GM19452 (cell line): Measurements from ENCODE around the gene FFAR1.
"Not testable (repeated sequence)": the region's sequence is repeated elsewhere in the genome, so short reads cannot be mapped to it uniquely, and the experiment has no call there.

Experiments
- ATAC-seq: cut with Tn5 transposase; IDR thresholded peaks from one replicate; pipeline ENCODE4 v1.9.1; 2021; ENCODE audit not compliant: unreplicated experiment

Gene FFAR1

DNA sequence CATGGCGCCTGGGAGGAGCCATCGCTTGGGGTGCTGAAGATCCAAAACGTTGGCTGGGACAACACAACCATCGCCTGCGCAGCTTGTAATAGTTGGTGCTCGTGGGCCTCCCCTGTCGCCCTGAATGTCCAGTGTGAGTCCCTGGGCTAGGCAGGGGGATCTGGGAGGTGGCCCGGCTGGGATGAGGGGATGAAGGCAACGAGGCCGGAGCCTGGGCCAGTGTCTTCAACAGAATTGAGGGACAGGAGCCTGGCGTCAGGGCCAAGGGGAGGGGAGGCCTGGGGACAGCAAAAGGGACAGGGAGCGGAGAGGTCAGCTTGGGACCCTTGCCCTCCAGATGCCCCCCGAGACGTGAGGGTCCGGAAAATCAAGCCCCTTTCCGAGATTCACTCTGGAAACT is 6.7 kb upstream of the FFAR1 start:
- no peak for ATAC-seq

- no peak for ATAC-seq
Measured at GRCh38 chr19:35341565-35342225, 6.0 kb upstream of the FFAR1 start.

DNA sequence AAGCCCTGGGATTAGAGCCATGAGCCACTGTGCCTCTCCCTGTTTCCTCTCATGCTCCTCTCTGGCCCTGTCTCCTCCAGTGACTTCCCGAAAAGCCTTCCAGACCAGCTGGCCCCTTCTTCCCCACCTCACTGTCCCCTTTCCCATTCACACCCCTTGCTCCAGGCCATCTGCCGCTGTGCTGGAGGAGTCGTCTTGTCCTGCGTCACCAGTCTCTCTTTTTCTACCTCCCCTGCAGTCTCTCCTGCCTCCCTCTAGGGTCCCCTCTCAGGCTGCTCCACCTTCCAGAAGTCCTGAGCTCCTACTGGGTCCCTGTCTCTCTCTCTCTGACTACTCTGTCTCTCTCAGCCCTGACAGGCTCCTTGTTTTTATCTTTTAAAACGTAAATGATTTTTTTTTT is 5.3 kb upstream of the FFAR1 start:
- ATAC-seq = no peak

GRCh38 chr19:35344511-35345031 is 3.1 kb upstream of the FFAR1 start:
- no peak for ATAC-seq

- ATAC-seq = no peak
Measured at GRCh38 chr19:35345671-35346111, 2.0 kb upstream of the FFAR1 start.

DNA sequence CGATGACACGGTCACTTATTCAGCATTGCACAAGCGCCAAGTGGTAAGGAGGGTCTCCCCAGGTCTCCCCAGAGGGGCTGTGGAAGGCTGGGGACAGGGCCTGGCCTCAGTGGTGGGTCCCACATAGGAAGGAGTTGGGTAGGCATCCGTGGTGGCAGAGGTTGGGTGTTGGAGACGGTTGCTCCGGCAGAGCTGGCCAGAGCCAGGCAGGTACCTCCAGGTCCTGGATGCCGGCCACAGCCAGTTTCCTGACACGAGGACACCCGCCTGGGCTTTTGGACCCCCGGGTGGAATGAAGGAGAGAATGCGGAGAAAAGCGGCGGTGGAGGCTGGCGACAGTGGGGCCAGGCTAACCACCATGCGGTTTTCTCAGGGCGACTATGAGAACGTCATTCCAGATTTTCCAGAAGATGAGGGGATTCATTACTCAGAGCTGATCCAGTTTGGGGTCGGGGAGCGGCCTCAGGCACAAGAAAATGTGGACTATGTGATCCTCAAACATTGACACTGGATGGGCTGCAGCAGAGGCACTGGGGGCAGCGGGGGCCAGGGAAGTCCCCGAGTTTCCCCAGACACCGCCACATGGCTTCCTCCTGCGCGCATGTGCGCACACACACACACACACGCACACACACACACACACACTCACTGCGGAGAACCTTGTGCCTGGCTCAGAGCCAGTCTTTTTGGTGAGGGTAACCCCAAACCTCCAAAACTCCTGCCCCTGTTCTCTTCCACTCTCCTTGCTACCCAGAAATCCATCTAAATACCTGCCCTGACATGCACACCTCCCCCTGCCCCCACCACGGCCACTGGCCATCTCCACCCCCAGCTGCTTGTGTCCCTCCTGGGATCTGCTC is 1.3 kb upstream of the FFAR1 start:
- ATAC-seq = no peak

DNA sequence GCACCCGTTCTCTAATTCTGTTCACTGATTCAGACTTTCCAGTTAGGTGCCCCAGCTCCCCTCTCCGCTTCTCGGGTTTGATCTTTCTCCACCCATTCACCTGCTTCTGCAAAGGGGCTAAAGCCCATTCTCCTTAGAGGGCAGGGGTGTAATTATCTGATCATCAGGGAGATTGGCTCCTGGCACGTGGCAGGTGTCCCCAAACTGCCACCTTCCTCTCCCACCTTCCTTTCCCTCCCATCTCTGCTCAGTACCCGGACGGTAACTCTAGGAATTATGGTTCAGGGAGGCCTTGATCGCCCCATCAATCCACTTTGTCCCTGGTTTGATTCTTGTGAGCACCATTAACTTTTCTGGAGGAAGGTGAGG is 212 bp downstream of the FFAR1 start:
- ATAC-seq = no peak

GRCh38 chr19:35348911-35349611 is 1.4 kb downstream of the FFAR1 start:
- ATAC-seq = no peak

GRCh38 chr19:35349614-35350521 is 2.2 kb downstream of the FFAR1 start:
- ATAC-seq = no peak

GRCh38 chr19:35350591-35350990 is 2.9 kb downstream of the FFAR1 start:
- ATAC-seq = no peak

- ATAC-seq = no peak
Measured at GRCh38 chr19:35351411-35352176, 3.9 kb downstream of the FFAR1 start.

GRCh38 chr19:35352177-35352447 is 4.4 kb downstream of the FFAR1 start:
- ATAC-seq = no peak

DNA sequence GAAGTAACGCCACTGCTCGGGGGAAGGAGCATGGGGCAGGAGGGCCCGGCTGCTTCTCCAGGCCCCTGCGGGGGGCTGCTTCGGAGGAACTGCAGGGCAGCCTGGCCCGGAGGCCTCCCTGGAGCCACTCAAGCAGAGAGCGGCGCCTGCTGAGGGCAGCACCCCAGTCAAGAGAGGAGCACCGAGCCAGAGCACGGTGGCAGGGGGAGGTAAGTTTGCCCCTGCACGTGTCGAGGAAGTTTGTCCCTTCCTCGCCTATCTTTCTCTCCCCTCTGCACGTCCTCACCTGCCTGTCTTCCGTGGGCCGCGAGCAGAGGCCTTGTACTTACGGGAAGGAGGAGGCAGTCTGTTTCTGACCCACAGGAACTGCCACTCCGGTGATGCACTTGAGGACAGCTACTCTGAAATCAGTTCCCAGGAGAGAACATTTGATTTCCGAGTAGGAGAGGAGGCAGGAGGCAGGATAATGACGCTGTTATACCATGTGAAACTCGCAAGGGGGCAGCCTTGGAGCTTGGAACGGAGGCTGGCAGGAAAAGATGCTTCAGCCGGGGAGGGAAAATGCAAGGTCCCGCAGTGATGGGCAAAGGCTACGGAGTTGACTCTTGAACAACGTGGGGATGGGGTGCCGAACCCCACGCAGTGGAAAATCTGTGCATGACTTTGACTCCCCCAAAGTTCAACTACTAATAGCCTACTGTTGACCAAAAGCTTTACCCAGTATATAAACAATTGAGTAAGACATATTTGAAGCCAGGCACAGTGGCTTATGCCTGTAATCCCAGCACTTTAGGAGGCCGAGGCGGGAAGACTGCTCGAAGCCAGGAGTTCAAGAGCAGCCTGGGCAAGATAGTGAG is 5.0 kb downstream of the FFAR1 start:
- no peak for ATAC-seq

DNA sequence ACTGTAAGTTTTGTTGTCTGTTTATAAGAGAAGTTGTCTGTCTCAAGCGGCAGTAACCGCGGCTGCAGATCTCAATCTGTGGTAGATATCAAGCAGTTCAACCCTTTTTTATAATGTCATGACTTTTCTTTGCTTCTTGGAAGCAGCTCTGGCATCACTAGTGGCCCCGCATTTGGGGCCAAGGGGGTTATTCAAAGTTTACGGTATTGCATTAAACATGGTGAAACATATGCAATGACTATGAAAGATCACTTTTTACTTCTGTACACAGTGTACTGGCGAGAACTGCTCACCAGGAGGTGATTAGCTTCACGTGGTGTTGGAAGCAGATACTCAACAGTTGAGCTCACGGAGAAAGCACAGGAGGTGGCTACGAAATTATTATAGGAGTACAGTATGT is 5.9 kb downstream of the FFAR1 start:
- no peak for ATAC-seq

DNA sequence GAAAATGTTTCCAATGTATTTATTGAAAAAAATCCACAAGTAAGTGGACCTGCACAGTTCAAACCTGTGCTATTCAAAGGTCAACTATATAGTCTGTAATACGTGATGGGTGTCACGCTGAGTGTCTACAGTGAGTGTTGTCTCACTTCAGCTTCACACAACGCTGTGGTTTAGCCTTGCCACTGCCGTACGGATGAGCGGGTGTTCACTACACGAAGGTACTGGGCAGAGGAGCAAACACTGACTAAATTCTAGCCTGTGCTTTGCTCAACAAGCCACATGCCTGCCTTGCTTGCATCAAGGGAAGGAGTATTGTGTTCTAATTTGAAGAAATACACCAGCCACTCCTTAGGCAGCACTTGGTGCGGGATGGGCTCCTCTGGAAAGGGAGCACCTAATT is 7.2 kb downstream of the FFAR1 start:
- no peak for ATAC-seq

GRCh38 chr19:35355791-35356460 is 8.2 kb downstream of the FFAR1 start:
- ATAC-seq = no peak

- no peak for ATAC-seq
Measured at GRCh38 chr19:35357867-35358573, 10.3 kb downstream of the FFAR1 start, which contains the start of gene FFAR3. FFAR3 (plus strand) TSS chr19:35358460; CDS start chr19:35358891, 431 bp downstream.

GRCh38 chr19:35358834-35359233 is 11.1 kb downstream of the FFAR1 start:
- not testable (repeated sequence) for ATAC-seq
